ENCODE measurements around the gene LHX4. TPM values are rescaled to one million over a fixed set of nuclear protein-coding genes. Genes with fewer than 3 reads are reported as not detected.
A peak's percentile ranks its signal among the peaks of the same experiment; 100 is the strongest.

The LHX4 gene
- total RNA-seq, 1 donor from 2014 or later, result 0.12 TPM

DNA sequence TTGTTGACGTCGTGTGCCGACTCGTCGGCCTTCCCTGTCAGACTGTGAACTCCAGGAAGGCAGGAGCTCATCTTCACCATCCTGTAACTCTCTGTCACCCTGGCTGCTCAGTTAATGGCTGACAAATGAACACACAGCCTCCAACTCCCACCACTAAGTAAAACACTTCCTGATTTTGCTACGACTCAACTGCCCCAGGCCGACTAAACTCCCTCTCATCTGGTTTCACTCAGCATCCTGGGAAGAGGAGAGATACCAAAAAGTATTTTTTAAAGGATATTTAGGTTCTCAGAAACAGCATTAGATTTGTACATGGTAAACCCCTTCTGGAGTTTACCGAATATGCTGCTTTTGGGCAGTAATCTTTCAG, 18.2 kb upstream of the LHX4 start:
- H3K27ac Mint-ChIP-seq (ENCODE audit: unreplicated experiment), result no peak overlapping the region
- TF ChIP-seq, protein P1, sequence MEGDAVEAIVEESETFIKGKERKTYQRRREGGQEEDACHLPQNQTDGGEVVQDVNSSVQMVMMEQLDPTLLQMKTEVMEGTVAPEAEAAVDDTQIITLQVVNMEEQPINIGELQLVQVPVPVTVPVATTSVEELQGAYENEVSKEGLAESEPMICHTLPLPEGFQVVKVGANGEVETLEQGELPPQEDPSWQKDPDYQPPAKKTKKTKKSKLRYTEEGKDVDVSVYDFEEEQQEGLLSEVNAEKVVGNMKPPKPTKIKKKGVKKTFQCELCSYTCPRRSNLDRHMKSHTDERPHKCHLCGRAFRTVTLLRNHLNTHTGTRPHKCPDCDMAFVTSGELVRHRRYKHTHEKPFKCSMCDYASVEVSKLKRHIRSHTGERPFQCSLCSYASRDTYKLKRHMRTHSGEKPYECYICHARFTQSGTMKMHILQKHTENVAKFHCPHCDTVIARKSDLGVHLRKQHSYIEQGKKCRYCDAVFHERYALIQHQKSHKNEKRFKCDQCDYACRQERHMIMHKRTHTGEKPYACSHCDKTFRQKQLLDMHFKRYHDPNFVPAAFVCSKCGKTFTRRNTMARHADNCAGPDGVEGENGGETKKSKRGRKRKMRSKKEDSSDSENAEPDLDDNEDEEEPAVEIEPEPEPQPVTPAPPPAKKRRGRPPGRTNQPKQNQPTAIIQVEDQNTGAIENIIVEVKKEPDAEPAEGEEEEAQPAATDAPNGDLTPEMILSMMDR (IDR thresholded peaks at IDR 0.05), result no peak
- no peaks in the 10 kb centered on the region for H3K27me3 Mint-ChIP-seq (ENCODE audit: low read depth)
- H3K36me3 Mint-ChIP-seq (ENCODE audit: low read depth), result no peaks in the 10 kb centered on the region
- no peaks in the 10 kb centered on the region for H3K4me1 Mint-ChIP-seq (ENCODE audit: low read depth)
- DNase-seq (ENCODE audit: low spot score), result no peak
- H3K4me3 Mint-ChIP-seq (ENCODE audit: unreplicated experiment), result no peak overlapping the region
- no peaks in the 10 kb centered on the region for H3K9me3 Mint-ChIP-seq (ENCODE audit: low read depth)

GRCh38 chr1:180213401-180214170, 16.5 kb upstream of the LHX4 start:
- H3K4me3 Mint-ChIP-seq (ENCODE audit: unreplicated experiment), result no peak overlapping the region
- no peaks in the 10 kb centered on the region for H3K4me1 Mint-ChIP-seq (ENCODE audit: low read depth)
- H3K36me3 Mint-ChIP-seq (ENCODE audit: low read depth), result no peaks in the 10 kb centered on the region
- no peaks in the 10 kb centered on the region for H3K9me3 Mint-ChIP-seq (ENCODE audit: low read depth)
- H3K27ac Mint-ChIP-seq (ENCODE audit: unreplicated experiment), result no peak overlapping the region
- peak; percentile 42 for DNase-seq (ENCODE audit: low spot score)
- no peaks in the 10 kb centered on the region for H3K27me3 Mint-ChIP-seq (ENCODE audit: low read depth)
- TF ChIP-seq, protein P1 (IDR thresholded peaks at IDR 0.05), result peak; percentile 13

- TF ChIP-seq, protein P1 (IDR thresholded peaks at IDR 0.05), result no peak
- H3K4me3 Mint-ChIP-seq (ENCODE audit: unreplicated experiment), result no peak overlapping the region
- no peak overlapping the region for H3K27ac Mint-ChIP-seq (ENCODE audit: unreplicated experiment)
- H3K4me1 Mint-ChIP-seq (ENCODE audit: low read depth), result no peaks in the 10 kb centered on the region
- DNase-seq (ENCODE audit: low spot score), result no peak
- H3K27me3 Mint-ChIP-seq (ENCODE audit: low read depth), result peaks cover 2% of the 10 kb centered on the region
- no peaks in the 10 kb centered on the region for H3K36me3 Mint-ChIP-seq (ENCODE audit: low read depth)
- H3K9me3 Mint-ChIP-seq (ENCODE audit: low read depth), result no peaks in the 10 kb centered on the region
These were observed 14.0 kb upstream of the LHX4 start for GRCh38 chr1:180215856-180216625.

DNA sequence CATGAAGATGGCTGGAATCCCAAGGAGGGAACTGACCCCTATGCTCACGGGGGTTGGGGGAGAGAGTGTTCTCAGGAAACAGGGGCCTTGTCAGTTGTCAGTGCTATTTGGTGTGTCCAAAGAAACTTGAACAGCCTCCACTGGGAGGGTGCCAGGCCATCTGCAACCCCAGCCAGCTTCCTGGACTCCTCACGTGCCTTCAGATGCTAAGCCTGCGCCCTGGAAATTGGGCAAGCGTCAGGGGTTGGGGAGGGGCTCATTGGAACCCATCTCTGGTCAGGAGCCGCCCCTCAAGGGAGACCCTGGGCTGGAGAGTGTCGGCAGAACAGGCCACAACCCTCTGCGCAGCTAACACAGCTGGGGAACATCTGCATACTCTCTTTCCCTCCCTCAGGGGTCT, 13.1 kb upstream of the LHX4 start:
- Mint-ChIP-seq H3K27me3 (ENCODE audit: low read depth) (peaks cover 6% of the 10 kb centered on the region), H3K9me3 (ENCODE audit: low read depth) (no peaks in the 10 kb centered on the region), H3K36me3 (ENCODE audit: low read depth) (no peaks in the 10 kb centered on the region), H3K4me1 (ENCODE audit: low read depth) (no peaks in the 10 kb centered on the region), H3K27ac (ENCODE audit: unreplicated experiment) (no peak overlapping the region), H3K4me3 (ENCODE audit: unreplicated experiment) (no peak overlapping the region)
- TF ChIP-seq, protein P1 (IDR thresholded peaks at IDR 0.05), result no peak
- DNase-seq (ENCODE audit: low spot score), result no peak

- no peak for DNase-seq (ENCODE audit: low spot score)
- H3K27ac Mint-ChIP-seq (ENCODE audit: unreplicated experiment), result no peak overlapping the region
- no peaks in the 10 kb centered on the region for H3K9me3 Mint-ChIP-seq (ENCODE audit: low read depth)
- peaks cover 26% of the 10 kb centered on the region for H3K27me3 Mint-ChIP-seq (ENCODE audit: low read depth)
- TF ChIP-seq, protein P1 (IDR thresholded peaks at IDR 0.05), result no peak
- H3K4me1 Mint-ChIP-seq (ENCODE audit: low read depth), result no peaks in the 10 kb centered on the region
- H3K36me3 Mint-ChIP-seq (ENCODE audit: low read depth), result no peaks in the 10 kb centered on the region
- H3K4me3 Mint-ChIP-seq (ENCODE audit: unreplicated experiment), result no peak overlapping the region
These were observed 11.0 kb upstream of the LHX4 start for GRCh38 chr1:180218806-180219765.
